ENCODE results near the gene DPF3.

The DPF3 gene

GRCh38 chr14:72786378-72787350 lies 107.2 kb downstream of the DPF3 start:
- TF ChIP-seq SP1 (IDR thresholded peaks at IDR 0.05) (no peak), FOXA1 (IDR thresholded peaks at IDR 0.05) (no peak), FOXM1 (IDR thresholded peaks at IDR 0.05; ENCODE audit: borderline replicate concordance) (no peak), HDGF (IDR thresholded peaks at IDR 0.05; ENCODE audit: borderline replicate concordance) (no peak), ZNF384 (IDR thresholded peaks at IDR 0.05) (no peak), ELF4 (IDR thresholded peaks at IDR 0.05) (no peak), ARNT (IDR thresholded peaks at IDR 0.05) (no peak), FOXK2 (IDR thresholded peaks at IDR 0.05) (no peak), LEF1 (IDR thresholded peaks at IDR 0.05; ENCODE audit: borderline replicate concordance) (no peak), CTBP1 (IDR thresholded peaks at IDR 0.05; ENCODE audit: borderline replicate concordance) (no peak), NFRKB (IDR thresholded peaks at IDR 0.05) (no peak), PKNOX1 (IDR thresholded peaks at IDR 0.05) (no peak), TARDBP (IDR thresholded peaks at IDR 0.05) (no peak), L3MBTL2 (conservative IDR thresholded peaks at IDR 0.05) (no peak)
- DNase-seq (ENCODE audit: extremely low spot score): no peak
- POLR2A ChIA-PET: no interaction called here
- CTCF ChIA-PET: no interaction called here

GRCh38 chr14:72783741-72784140 lies 110.2 kb downstream of the DPF3 start:
- ChIA-PET POLR2A (no interaction called here), CTCF (no interaction called here)
- no peak for DNase-seq (ENCODE audit: extremely low spot score)
- TF ChIP-seq HDGF (IDR thresholded peaks at IDR 0.05; ENCODE audit: borderline replicate concordance) (no peak), CTBP1 (IDR thresholded peaks at IDR 0.05; ENCODE audit: borderline replicate concordance) (no peak), TARDBP (IDR thresholded peaks at IDR 0.05) (no peak), SUZ12 (IDR thresholded peaks at IDR 0.05) (no peak), FOXM1 (IDR thresholded peaks at IDR 0.05; ENCODE audit: borderline replicate concordance) (no peak), L3MBTL2 (conservative IDR thresholded peaks at IDR 0.05) (no peak), FOXA1 (IDR thresholded peaks at IDR 0.05) (no peak)

- ChIA-PET POLR2A (no interaction called here), CTCF (no interaction called here)
- DNase-seq (ENCODE audit: extremely low spot score): no peak
- TF ChIP-seq ELF4 (IDR thresholded peaks at IDR 0.05) (no peak), NFRKB (IDR thresholded peaks at IDR 0.05) (no peak), SUZ12 (IDR thresholded peaks at IDR 0.05) (no peak), CTBP1 (IDR thresholded peaks at IDR 0.05; ENCODE audit: borderline replicate concordance) (no peak), FOXM1 (IDR thresholded peaks at IDR 0.05; ENCODE audit: borderline replicate concordance) (no peak), HDGF (IDR thresholded peaks at IDR 0.05; ENCODE audit: borderline replicate concordance) (no peak), ZNF384 (IDR thresholded peaks at IDR 0.05) (no peak), ARNT (IDR thresholded peaks at IDR 0.05) (no peak), TARDBP (IDR thresholded peaks at IDR 0.05) (no peak), BHLHE40 (IDR thresholded peaks at IDR 0.05; ENCODE audit: borderline replicate concordance) (no peak), SP1 (IDR thresholded peaks at IDR 0.05) (no peak), L3MBTL2 (conservative IDR thresholded peaks at IDR 0.05) (no peak)
Measured at GRCh38 chr14:72782817-72783216, 111.1 kb downstream of the DPF3 start.

- TF ChIP-seq LEF1 (IDR thresholded peaks at IDR 0.05; ENCODE audit: borderline replicate concordance) (no peak), ARNT (IDR thresholded peaks at IDR 0.05) (no peak), TARDBP (IDR thresholded peaks at IDR 0.05) (no peak), CTBP1 (IDR thresholded peaks at IDR 0.05; ENCODE audit: borderline replicate concordance) (no peak), PKNOX1 (IDR thresholded peaks at IDR 0.05) (no peak), NFRKB (IDR thresholded peaks at IDR 0.05) (no peak), HDGF (IDR thresholded peaks at IDR 0.05; ENCODE audit: borderline replicate concordance) (no peak)
- CTCF ChIA-PET: interaction anchor here (0.6 kb wide), 1 partner anchor 166 kb away, joined by 3 read pairs; no protein-coding TSS in a partner anchor
- POLR2A ChIA-PET: no interaction called here
- no peak for DNase-seq (ENCODE audit: extremely low spot score)
Measured at GRCh38 chr14:72781561-72782508, 112.1 kb downstream of the DPF3 start.

- ChIA-PET POLR2A (no interaction called here), CTCF (no interaction called here)
- DNase-seq (ENCODE audit: extremely low spot score): no peak
- no peak for TF ChIP-seq FOXM1 (IDR thresholded peaks at IDR 0.05; ENCODE audit: borderline replicate concordance)
- no peak for TF ChIP-seq CTBP1 (IDR thresholded peaks at IDR 0.05; ENCODE audit: borderline replicate concordance)
- no peak for TF ChIP-seq ZNF384 (IDR thresholded peaks at IDR 0.05)
- no peak for TF ChIP-seq FOXA1 (IDR thresholded peaks at IDR 0.05)
- no peak for TF ChIP-seq BHLHE40 (IDR thresholded peaks at IDR 0.05; ENCODE audit: borderline replicate concordance)
- TF ChIP-seq PKNOX1 (IDR thresholded peaks at IDR 0.05): no peak
- no peak for TF ChIP-seq LEF1 (IDR thresholded peaks at IDR 0.05; ENCODE audit: borderline replicate concordance)
- no peak for TF ChIP-seq SP1 (IDR thresholded peaks at IDR 0.05)
- TF ChIP-seq FOXK2 (IDR thresholded peaks at IDR 0.05): no peak
- no peak for TF ChIP-seq HDGF (IDR thresholded peaks at IDR 0.05; ENCODE audit: borderline replicate concordance)
- no peak for TF ChIP-seq NFRKB (IDR thresholded peaks at IDR 0.05)
- TF ChIP-seq L3MBTL2 (conservative IDR thresholded peaks at IDR 0.05): no peak
Measured at GRCh38 chr14:72780751-72781150, 113.2 kb downstream of the DPF3 start.

Measured in HEK293T (cell line).